Right lobe of liver (tissue), 6 donors: ENCODE results near the gene DPYD. TPM values are rescaled to one million over a fixed set of nuclear protein-coding genes. Genes with fewer than 3 reads are reported as not detected.

ENCODE experiments used
- ATAC-seq, 4 donors: fragments of 200-7000 bp; cut with Tn5 transposase; one replicate each; pipeline ENCODE4 v1.9.1; 2020; ENCODE audit warnings: mild to moderate bottlenecking in 4 of 4, moderate library complexity in 4 of 4
- DNase-seq, 3 donors: peaks; one replicate each; pipeline ENCODE4 v3.0.0-alpha.2; 2020
- H3K27ac ChIP-seq, 3 donors: fragments of 200-600 bp; one replicate each; pipeline ENCODE4 v1.8.0; 2022
- H3K27me3 ChIP-seq, 2 donors: fragments of 200-600 bp; one replicate each; pipeline ENCODE4 v1.8.0; 2022
- H3K36me3 ChIP-seq, 4 donors: fragments of 200-600 bp; sonication (generic) in 1 of 4; one replicate each; pipeline versions ENCODE4 v1.5.1 to v1.8.0; 2017 to 2022; ENCODE audit warnings: control low read depth in 1 of 4
- H3K4me1 ChIP-seq, 4 donors: fragments of 200-600 bp; sonication (generic) in 1 of 4; one replicate each; pipeline versions ENCODE4 v1.5.1 to v1.8.0; 2017 to 2022; ENCODE audit warnings: control low read depth in 1 of 4
- H3K4me3 ChIP-seq, 3 donors: fragments of 200-600 bp; one replicate each; pipeline ENCODE4 v1.8.0; 2022
- H3K9me3 ChIP-seq, 4 donors: fragments of 200-600 bp; sonication (generic) in 1 of 4; one replicate each; pipeline versions ENCODE4 v1.5.1 to v1.8.0; 2017 to 2022; ENCODE audit warnings: control low read depth in 1 of 4
- POLR2A ChIP-seq: fragments of 450-650 bp; IDR thresholded peaks from one replicate; pipeline ENCODE4 v1.6.1; 2017; ENCODE audit warnings: antibody characterized with exemption, mild to moderate bottlenecking
- WGBS: methylation state at CpG from one replicate; pipeline ENCODE4 v1.1.6; 2018; ENCODE audit warnings: low coverage, low lambda C conversion rate; ENCODE audit not compliant: insufficient coverage; ENCODE audit errors: missing lambda C conversion rate; 5-methylcytosine and 5-hydroxymethylcytosine counted together
- intact Hi-C, 2 donors: fragments of 100-400 bp; cut with DNase I; formaldehyde crosslinking; loops; one replicate each; pipeline versions ENCODE4 v1.11.2 to v1.14.1; 2022
- total RNA-seq, 6 experiments: library from RNA; depleted of rRNA in 2 of 6; stranded (reverse); fragments of >200 nt in 2 of 6; fragmentation: NEBNext Ultra II Directional in 3 of 6; extraction: Animal tissue kit (Norgen Biotek cat#: 25700) in 3 of 6; gene quantifications; one replicate each; pipeline versions ENCODE4 v1.1.0 to v1.2.4, GENCODE V29; 2016 to 2023
- TF ChIP-seq, protein P1 (sequence below), 4 donors: fragments of 200-600 bp in 3 of 4; fragments of 450-650 bp in 1 of 4; IDR thresholded peaks; one replicate each; pipeline versions ENCODE4 v1.5.1 to v1.8.0; 2016 to 2022; ENCODE audit warnings: antibody characterized with exemption in 4 of 4, mild to moderate bottlenecking in 2 of 4
- donor health status: DM: no; HTN: yes; CAD: no.
- donor health status: DM: no; HTN: no; CAD: no.
- donor health status: DM: no; HTN: no; CAD: no.
- donor health status: DM: no; HTN: yes; CAD: no.
- donor health status: DM: no; HTN: yes; CAD: no.

Gene DPYD
- total RNA-seq, 6 experiments from 2014 or later = 25.2 to 74.4 (median 40.0) TPM

DNA sequence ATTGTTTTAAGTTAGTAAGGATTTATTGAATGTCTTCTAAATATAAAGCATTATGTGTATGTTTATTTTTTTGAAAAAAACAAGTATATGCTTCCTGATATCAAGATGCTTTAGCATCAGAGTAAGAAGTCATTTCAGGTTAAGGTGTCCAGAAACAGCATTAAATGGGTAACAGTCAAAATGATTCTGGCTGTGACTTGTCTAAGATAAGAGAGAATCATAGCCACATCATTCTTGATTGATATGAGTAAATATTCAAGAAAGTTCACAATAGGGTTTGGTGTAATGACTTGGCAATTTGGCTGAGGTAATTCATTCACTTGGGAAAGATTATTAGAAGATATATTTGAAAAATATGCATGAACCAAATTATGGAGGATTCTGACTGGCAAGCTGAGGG, 193.8 kb downstream of the DPYD start:
- ATAC-seq = no peak

DNA sequence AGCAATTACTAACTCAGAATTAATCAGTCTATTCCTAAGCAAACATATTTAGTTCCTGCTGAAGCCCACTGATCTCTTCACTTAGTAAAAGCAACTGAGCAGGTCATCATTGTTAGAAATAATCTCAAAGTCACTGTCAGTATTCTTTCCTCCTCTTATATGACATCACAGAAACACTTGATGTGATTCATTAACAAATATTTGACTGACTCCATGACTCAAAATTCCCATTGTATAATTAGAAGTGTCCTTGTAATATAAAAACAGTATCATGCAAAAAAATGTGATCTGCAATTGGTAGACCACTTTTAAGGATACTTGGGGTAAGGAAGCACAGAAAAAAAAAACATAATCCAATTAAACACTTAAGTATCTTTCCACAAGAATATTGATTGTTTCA, 194.4 kb downstream of the DPYD start:
- no peak for DNase-seq
- intact Hi-C loops = no loop called here

More for the DNA sequence above, 193.8 kb downstream of the DPYD start:
- intact Hi-C loops = no loop called here
- Histone ChIP-seq H3K36me3 (no peaks in the 10 kb centered on the region), H3K4me3 (no peak overlapping the region), H3K4me1 (no peaks in the 10 kb centered on the region), H3K27ac (no peak overlapping the region), H3K9me3 (no peaks in the 10 kb centered on the region), H3K27me3 (no peaks in the 10 kb centered on the region)
- DNase-seq = no peak
- TF ChIP-seq, protein P1, sequence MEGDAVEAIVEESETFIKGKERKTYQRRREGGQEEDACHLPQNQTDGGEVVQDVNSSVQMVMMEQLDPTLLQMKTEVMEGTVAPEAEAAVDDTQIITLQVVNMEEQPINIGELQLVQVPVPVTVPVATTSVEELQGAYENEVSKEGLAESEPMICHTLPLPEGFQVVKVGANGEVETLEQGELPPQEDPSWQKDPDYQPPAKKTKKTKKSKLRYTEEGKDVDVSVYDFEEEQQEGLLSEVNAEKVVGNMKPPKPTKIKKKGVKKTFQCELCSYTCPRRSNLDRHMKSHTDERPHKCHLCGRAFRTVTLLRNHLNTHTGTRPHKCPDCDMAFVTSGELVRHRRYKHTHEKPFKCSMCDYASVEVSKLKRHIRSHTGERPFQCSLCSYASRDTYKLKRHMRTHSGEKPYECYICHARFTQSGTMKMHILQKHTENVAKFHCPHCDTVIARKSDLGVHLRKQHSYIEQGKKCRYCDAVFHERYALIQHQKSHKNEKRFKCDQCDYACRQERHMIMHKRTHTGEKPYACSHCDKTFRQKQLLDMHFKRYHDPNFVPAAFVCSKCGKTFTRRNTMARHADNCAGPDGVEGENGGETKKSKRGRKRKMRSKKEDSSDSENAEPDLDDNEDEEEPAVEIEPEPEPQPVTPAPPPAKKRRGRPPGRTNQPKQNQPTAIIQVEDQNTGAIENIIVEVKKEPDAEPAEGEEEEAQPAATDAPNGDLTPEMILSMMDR (IDR thresholded peaks at IDR 0.05) = no peak
- TF ChIP-seq POLR2A = no peak

DNA sequence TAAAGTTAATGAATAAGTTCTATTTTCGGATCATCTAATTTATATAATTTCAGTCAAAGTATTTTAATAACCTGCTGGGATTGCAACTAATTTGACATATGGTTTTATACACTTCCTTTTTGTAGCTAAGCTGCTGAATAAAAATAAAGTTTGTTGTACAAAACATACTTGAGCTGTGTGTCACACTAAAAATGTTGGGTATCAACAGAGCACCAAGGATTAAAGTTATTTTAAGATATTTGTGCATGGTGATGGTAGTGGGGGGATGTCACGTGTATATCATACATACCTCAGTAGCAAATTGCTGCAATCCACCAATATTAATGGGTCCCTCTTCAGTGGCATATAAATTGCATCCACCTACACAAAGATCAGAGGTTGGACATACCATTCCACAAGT, 199.6 kb downstream of the DPYD start:
- H3K4me3 ChIP-seq = no peak overlapping the region
- no peak for TF ChIP-seq POLR2A
- TF ChIP-seq, protein P1 (IDR thresholded peaks at IDR 0.05) = no peak
- H3K27me3 ChIP-seq = no peaks in the 10 kb centered on the region
- no peaks in the 10 kb centered on the region for H3K9me3 ChIP-seq
- H3K4me1 ChIP-seq = no peaks in the 10 kb centered on the region
- DNase-seq = no peak
- ATAC-seq = no peak
- 93% methylated on average over 2 of the region's 2 CpGs for WGBS
- peaks cover 0 to 16% (median 0%) of the 10 kb centered on the region in 4 donors for H3K36me3 ChIP-seq
- no peak overlapping the region for H3K27ac ChIP-seq
- intact Hi-C loops = no loop called here

More for the DNA sequence above, 194.4 kb downstream of the DPYD start:
- TF ChIP-seq, protein P1 (IDR thresholded peaks at IDR 0.05) = no peak
- TF ChIP-seq POLR2A = no peak
- Histone ChIP-seq H3K4me3 (no peak overlapping the region), H3K9me3 (no peaks in the 10 kb centered on the region), H3K27me3 (no peaks in the 10 kb centered on the region), H3K27ac (no peak overlapping the region), H3K4me1 (no peaks in the 10 kb centered on the region), H3K36me3 (no peaks in the 10 kb centered on the region)
- ATAC-seq = no peak

DNA sequence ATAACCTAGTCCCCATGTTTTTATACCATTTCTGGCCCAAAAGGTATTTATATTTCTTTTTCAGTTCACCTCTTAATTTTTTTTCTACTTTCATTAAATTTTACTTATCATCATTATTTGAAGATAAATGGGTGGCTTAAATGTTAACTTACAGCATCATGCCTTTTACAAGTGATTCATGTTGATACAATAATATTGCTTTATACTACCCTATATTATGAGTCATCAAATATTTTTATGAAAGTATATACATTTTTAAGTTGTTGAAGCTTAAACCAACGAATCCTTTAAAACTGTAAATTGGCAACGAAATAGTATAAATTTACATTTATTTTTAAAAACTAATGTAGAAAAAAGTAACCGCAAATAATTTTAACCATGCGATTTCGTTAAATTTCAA, 207.9 kb downstream of the DPYD start:
- 92% methylated on average over 5 of the region's 5 CpGs for WGBS
- Histone ChIP-seq H3K27ac (no peak overlapping the region), H3K4me3 (no peak overlapping the region), H3K27me3 (no peaks in the 10 kb centered on the region), H3K36me3 (no peaks in the 10 kb centered on the region), H3K4me1 (no peaks in the 10 kb centered on the region), H3K9me3 (no peaks in the 10 kb centered on the region)
- no peak for ATAC-seq
- no peak for DNase-seq
- TF ChIP-seq POLR2A = no peak
- TF ChIP-seq, protein P1 (IDR thresholded peaks at IDR 0.05) = no peak
- intact Hi-C loops = no loop called here

DNA sequence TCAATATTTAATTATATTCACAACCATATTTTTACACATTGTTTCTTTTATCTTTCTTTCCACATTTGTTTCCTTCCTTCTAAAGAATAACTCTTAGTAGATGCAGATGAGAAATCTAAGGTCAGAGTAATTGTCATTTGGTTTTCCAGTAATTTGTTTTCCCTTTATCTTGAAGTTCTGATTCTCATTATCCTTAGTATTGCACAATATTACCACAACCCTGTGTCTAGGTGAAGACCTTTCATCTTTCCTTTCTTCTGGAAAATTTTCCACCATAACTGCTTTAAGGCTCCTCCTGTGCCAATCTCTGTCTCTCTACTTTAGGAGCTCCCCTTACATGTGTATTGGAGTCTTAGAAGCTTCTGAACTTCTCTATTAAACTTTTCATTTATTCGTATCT, 209.0 kb downstream of the DPYD start:
- no peaks in the 10 kb centered on the region for H3K27me3 ChIP-seq
- no peak overlapping the region for H3K4me3 ChIP-seq
- 100% methylated on average over 1 of the region's 1 CpG for WGBS
- intact Hi-C loops = no loop called here
- no peak overlapping the region for H3K27ac ChIP-seq
- no peaks in the 10 kb centered on the region for H3K9me3 ChIP-seq
- H3K36me3 ChIP-seq = no peaks in the 10 kb centered on the region
- TF ChIP-seq, protein P1 (IDR thresholded peaks at IDR 0.05) = no peak
- no peak for TF ChIP-seq POLR2A
- ATAC-seq = no peak
- DNase-seq = no peak
- no peaks in the 10 kb centered on the region for H3K4me1 ChIP-seq
